ENCODE results near the gene MNAT1.

GRCh38 chr14:60807971-60808370, 73.4 kb downstream of the MNAT1 start:
- TF ChIP-seq CTCF (IDR thresholded peaks at IDR 0.05) (no peak), POLR2A (IDR thresholded peaks at IDR 0.05) (no peak)

Measured in lower leg skin (tissue), 3 donors.